ENCODE measurements around the gene ACAT2.

The ACAT2 gene

DNA sequence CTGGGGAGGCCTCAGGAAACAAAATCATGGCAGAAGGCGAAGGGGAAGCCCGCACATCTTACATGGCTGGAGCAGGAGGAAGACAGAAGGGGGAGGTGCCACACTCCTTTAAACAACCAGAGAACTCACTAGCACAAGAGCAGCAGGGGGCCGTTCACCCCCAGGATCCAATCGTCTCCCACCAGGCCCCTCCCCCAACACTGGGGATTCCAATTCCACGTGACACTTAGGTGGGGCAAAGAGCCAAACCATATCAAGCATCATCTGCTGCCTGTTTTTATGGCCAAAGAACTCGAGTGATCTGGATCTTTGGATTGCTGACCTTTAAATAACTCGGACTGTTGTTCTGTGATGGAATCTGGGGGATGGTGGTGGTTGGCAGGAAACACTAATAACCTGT is 66.2 kb downstream of the ACAT2 start:
- no peak for DNase-seq (ENCODE audit: low read depth)
- no peak overlapping the region for H3K4me3 ChIP-seq (ENCODE audit: low read depth, low read length)
- TF ChIP-seq, protein P1, sequence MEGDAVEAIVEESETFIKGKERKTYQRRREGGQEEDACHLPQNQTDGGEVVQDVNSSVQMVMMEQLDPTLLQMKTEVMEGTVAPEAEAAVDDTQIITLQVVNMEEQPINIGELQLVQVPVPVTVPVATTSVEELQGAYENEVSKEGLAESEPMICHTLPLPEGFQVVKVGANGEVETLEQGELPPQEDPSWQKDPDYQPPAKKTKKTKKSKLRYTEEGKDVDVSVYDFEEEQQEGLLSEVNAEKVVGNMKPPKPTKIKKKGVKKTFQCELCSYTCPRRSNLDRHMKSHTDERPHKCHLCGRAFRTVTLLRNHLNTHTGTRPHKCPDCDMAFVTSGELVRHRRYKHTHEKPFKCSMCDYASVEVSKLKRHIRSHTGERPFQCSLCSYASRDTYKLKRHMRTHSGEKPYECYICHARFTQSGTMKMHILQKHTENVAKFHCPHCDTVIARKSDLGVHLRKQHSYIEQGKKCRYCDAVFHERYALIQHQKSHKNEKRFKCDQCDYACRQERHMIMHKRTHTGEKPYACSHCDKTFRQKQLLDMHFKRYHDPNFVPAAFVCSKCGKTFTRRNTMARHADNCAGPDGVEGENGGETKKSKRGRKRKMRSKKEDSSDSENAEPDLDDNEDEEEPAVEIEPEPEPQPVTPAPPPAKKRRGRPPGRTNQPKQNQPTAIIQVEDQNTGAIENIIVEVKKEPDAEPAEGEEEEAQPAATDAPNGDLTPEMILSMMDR (IDR thresholded peaks at IDR 0.05; ENCODE audit: insufficient read depth, low read depth, low read length, missing control alignments) = no peak

Measured in GM12865 (cell line).